IMR-90 (cell line): Measurements from ENCODE around the gene LNP1. TPM values are rescaled to one million over a fixed set of nuclear protein-coding genes. Genes with fewer than 3 reads are reported as not detected.

Experiments
- ATAC-seq: fragments of 200-7000 bp; cut with Tn5 transposase; 2 replicates; pipeline ENCODE4 v1.9.1; 2020; ENCODE audit warnings: low read depth, mild to moderate bottlenecking, moderate library complexity
- BruUV-seq: library from RNA; stranded (reverse); fragments of 400-500 nt; replicated peaks from 2 replicates; lab custom pipeline; 2021; lab: Mats Ljungman, UMichigan
- CTCF ChIA-PET: fragments of 300-600 bp; formaldehyde crosslinking; extraction: SDS; loops from one replicate; lab custom pipeline; 2021; ENCODE audit warnings: antibody characterized with exemption; lab: Yijun Ruan, JAX
- POLR2A ChIA-PET: fragments of 300-600 bp; sonication (Branson Sonifier 250); formaldehyde crosslinking; loops from one replicate; lab custom pipeline; 2022; ENCODE audit warnings: antibody characterized with exemption; ENCODE audit not compliant: unreplicated experiment; lab: Charles Lee
- DNase-seq: peaks from one replicate; pipeline ENCODE4 v3.0.0; 2013
- H2AFZ ChIP-seq: replicated peaks from 2 replicates; pipeline ENCODE3; 2013; ENCODE audit warnings: low read length, mild to moderate bottlenecking; ENCODE audit not compliant: poor library complexity
- H2AK5ac ChIP-seq: 2 replicates; pipeline ENCODE4 v1.6.1; 2013; ENCODE audit warnings: low read depth, low read length, inconsistent platforms
- H2AK9ac ChIP-seq: replicated peaks from 2 replicates; pipeline ENCODE3; 2013; ENCODE audit warnings: mild to moderate bottlenecking, low read depth, low read length, moderate library complexity; ENCODE audit not compliant: poor library complexity
- H2BK120ac ChIP-seq: 2 replicates; pipeline ENCODE4 v1.6.1; 2013; ENCODE audit warnings: low read depth, low read length, inconsistent platforms
- H2BK15ac ChIP-seq: 3 replicates; pipeline ENCODE4 v1.6.1; 2013; ENCODE audit warnings: low read depth, low read length, inconsistent platforms
- H2BK20ac ChIP-seq: 2 replicates; pipeline ENCODE4 v1.6.1; 2013; ENCODE audit warnings: low read depth, mild to moderate bottlenecking, inconsistent platforms, low read length, moderate library complexity
- H2BK5ac ChIP-seq: 2 replicates; pipeline ENCODE4 v1.6.1; 2013; ENCODE audit warnings: mild to moderate bottlenecking, low read depth, low read length, inconsistent platforms; ENCODE audit not compliant: poor library complexity, severe bottlenecking
- H3K14ac ChIP-seq: replicated peaks from 2 replicates; pipeline ENCODE4 v1.6.1; 2013; ENCODE audit warnings: low read depth, low read length, inconsistent platforms
- H3K18ac ChIP-seq: 2 replicates; pipeline ENCODE4 v1.6.1; 2013; ENCODE audit warnings: low read depth, low read length, control low read depth
- H3K23ac ChIP-seq: 2 replicates; pipeline ENCODE4 v1.6.1; 2013; ENCODE audit warnings: low read depth, low read length, inconsistent platforms
- H3K27ac ChIP-seq: 2 replicates; pipeline ENCODE4 v1.5.1; 2013; ENCODE audit warnings: mild to moderate bottlenecking, control low read depth, low read length; ENCODE audit not compliant: insufficient read depth
- H3K27me3 ChIP-seq: 2 replicates; pipeline ENCODE4 v1.6.1; 2013; ENCODE audit warnings: low read length; ENCODE audit not compliant: control insufficient read depth, insufficient read depth
- H3K36me3 ChIP-seq: 2 replicates; pipeline ENCODE4 v1.6.1; 2013; ENCODE audit warnings: low read length, mixed read lengths; ENCODE audit not compliant: control insufficient read depth, insufficient read depth
- H3K4ac ChIP-seq: 2 replicates; pipeline ENCODE4 v1.6.1; 2013; ENCODE audit warnings: low read depth, low read length, inconsistent platforms
- H3K4me1 ChIP-seq: 2 replicates; pipeline ENCODE4 v1.6.1; 2013; ENCODE audit warnings: low read length, mixed read lengths; ENCODE audit not compliant: control insufficient read depth, insufficient read depth
- H3K4me2 ChIP-seq: 2 replicates; pipeline ENCODE4 v1.6.1; 2013; ENCODE audit warnings: low read depth, mild to moderate bottlenecking, control low read depth, low read length, moderate library complexity
- H3K4me3 ChIP-seq: 2 replicates; pipeline ENCODE4 v1.5.1; 2013; ENCODE audit warnings: low read depth, mild to moderate bottlenecking, control low read depth, low read length, moderate library complexity; ENCODE audit not compliant: insufficient read depth
- H3K56ac ChIP-seq: 2 replicates; pipeline ENCODE4 v1.6.1; 2013; ENCODE audit warnings: low read length, inconsistent platforms; ENCODE audit not compliant: insufficient read depth; ENCODE audit errors: extremely low read depth
- H3K79me1 ChIP-seq, 2 experiments: 2 replicates each; pipeline ENCODE4 v1.6.1; 2013; ENCODE audit warnings: low read length in 2 of 2, inconsistent platforms in 1 of 2, low read depth in 1 of 2
- H3K9ac ChIP-seq: 2 replicates; pipeline ENCODE4 v1.6.1; 2013; ENCODE audit warnings: low read depth, low read length, control low read depth
- H3K9me1 ChIP-seq: 2 replicates; pipeline ENCODE4 v1.6.1; 2013; ENCODE audit warnings: low read length, inconsistent platforms; ENCODE audit not compliant: insufficient read depth
- H3K9me3 ChIP-seq: 2 replicates; pipeline ENCODE4 v1.6.1; 2013; ENCODE audit warnings: low read length; ENCODE audit not compliant: control insufficient read depth, insufficient read depth
- H4K20me1 ChIP-seq: 2 replicates; pipeline ENCODE4 v1.6.1; 2013; ENCODE audit warnings: low read length, inconsistent platforms; ENCODE audit not compliant: insufficient read depth
- H4K5ac ChIP-seq: 2 replicates; pipeline ENCODE4 v1.6.1; 2013; ENCODE audit warnings: mild to moderate bottlenecking, low read depth, low read length, control low read depth
- H4K8ac ChIP-seq, 2 experiments: 2 replicates each; pipeline ENCODE4 v1.6.1; 2013; ENCODE audit warnings: low read depth in 2 of 2, low read length in 2 of 2, control low read depth in 1 of 2, inconsistent platforms in 1 of 2
- H4K91ac ChIP-seq: 2 replicates; pipeline ENCODE4 v1.6.1; 2013; ENCODE audit warnings: low read depth, low read length, inconsistent platforms; ENCODE audit not compliant: insufficient read depth
- CHD1 ChIP-seq: IDR thresholded peaks from 2 replicates; pipeline ENCODE4 v1.6.1; 2012; ENCODE audit warnings: low read depth, low read length, improper control_type of control experiment
- MAFK ChIP-seq: IDR thresholded peaks from 2 replicates; pipeline ENCODE4 v1.6.1; 2012; ENCODE audit warnings: low read depth, low read length, improper control_type of control experiment
- MAZ ChIP-seq: IDR thresholded peaks from 2 replicates; pipeline ENCODE4 v1.6.1; 2012; ENCODE audit warnings: low read depth, mild to moderate bottlenecking, low read length, improper control_type of control experiment, moderate library complexity, borderline replicate concordance
- MXI1 ChIP-seq: IDR thresholded peaks from 2 replicates; pipeline ENCODE4 v1.6.1; 2012; ENCODE audit warnings: low read depth, mild to moderate bottlenecking, low read length, moderate library complexity, borderline replicate concordance
- NFE2L2 ChIP-seq: fragments of 150-350 bp; IDR thresholded peaks from 2 replicates; pipeline ENCODE4 v1.6.1; 2016; ENCODE audit warnings: low read depth, mild to moderate bottlenecking, low read length
- POLR2A ChIP-seq: IDR thresholded peaks from 2 replicates; pipeline ENCODE4 v1.6.1; 2012; ENCODE audit warnings: mild to moderate bottlenecking, low read depth, low read length
- RAD21 ChIP-seq: IDR thresholded peaks from 2 replicates; pipeline ENCODE4 v1.6.1; 2012; ENCODE audit warnings: low read length, improper control_type of control experiment
- RCOR1 ChIP-seq: IDR thresholded peaks from 2 replicates; pipeline ENCODE4 v1.6.1; 2012; ENCODE audit warnings: mild to moderate bottlenecking, low read length, improper control_type of control experiment; ENCODE audit not compliant: insufficient replicate concordance
- RFX5 ChIP-seq: IDR thresholded peaks from 2 replicates; pipeline ENCODE4 v1.8.0; 2012; ENCODE audit warnings: low read depth, mild to moderate bottlenecking, low read length, moderate library complexity
- SMC3 ChIP-seq: fragments of 150-350 bp; IDR thresholded peaks from 2 replicates; pipeline ENCODE4 v1.6.1; 2016; ENCODE audit warnings: low read depth, mild to moderate bottlenecking, antibody characterized with exemption, low read length, moderate library complexity
- WGBS, 2 experiments: methylation state at CpG; one replicate each; pipeline versions ENCODE4 v1.1.5 to v1.1.7; 2013; ENCODE audit warnings: missing lambda C conversion rate in 2 of 2; ENCODE audit not compliant: insufficient read length in 1 of 2; ENCODE audit errors: extremely low coverage in 2 of 2; 5-methylcytosine and 5-hydroxymethylcytosine counted together
- dilution Hi-C: fragments of 300-500 bp; cut with HindIII; formaldehyde crosslinking; loops from one replicate; pipeline ENCODE4 v1.14.3; 2018; ENCODE audit warnings: low sequenced_read_pairs; ENCODE audit not compliant: unreplicated experiment
- in situ Hi-C: fragments of 300-500 bp; cut with MboI; formaldehyde crosslinking; loops from 3 replicates; pipeline ENCODE4 v1.14.3; 2019; ENCODE audit warnings: low sequenced_read_pairs, inconsistent platforms, mixed read lengths
- intact Hi-C: fragments of 100-400 bp; cut with micrococcal nuclease; formaldehyde crosslinking; loops from 2 replicates; pipeline ENCODE4 v1.10.0; 2022
- polyA plus RNA-seq, 3 experiments: library from polyadenylated mRNA; depleted of rRNA; stranded (reverse); fragments of >200 nt; gene quantifications; 2 replicates each; pipeline ENCODE4 v1.2.3, GENCODE V29; 2012; ENCODE audit warnings: low replicate concordance in 1 of 3
- total RNA-seq: library from RNA; depleted of rRNA; stranded (reverse); fragments of >200 nt; gene quantifications from 2 replicates; pipeline ENCODE4 v1.2.3, GENCODE V29; 2012

Gene LNP1
- total and polyA plus RNA-seq, 2 of the 4 experiments (the other 2 are of a cell fraction) = 2.2 to 2.4 TPM

GRCh38 chr3:100419406-100419805, 18.1 kb downstream of the LNP1 start:
- no peak for ATAC-seq
- Histone ChIP-seq H3K4ac (no peak overlapping the region), H3K14ac (no peak overlapping the region), H3K23ac (no peak overlapping the region), H4K20me1 (no peaks in the 10 kb centered on the region), H2BK15ac (no peak overlapping the region), H3K56ac (no peak overlapping the region), H2BK5ac (no peak overlapping the region), H2BK120ac (no peak overlapping the region), H3K18ac (no peak overlapping the region), H3K4me2 (no peak overlapping the region), H3K9me3 (no peaks in the 10 kb centered on the region), H3K9me1 (no peaks in the 10 kb centered on the region), H3K4me1 (no peaks in the 10 kb centered on the region), H2BK20ac (no peak overlapping the region), H3K27ac (no peak overlapping the region), H2AK9ac (no peak overlapping the region), H3K4me3 (no peak overlapping the region), H4K91ac (no peak overlapping the region), H4K5ac (no peak overlapping the region), H3K27me3 (no peaks in the 10 kb centered on the region), H2AK5ac (no peak overlapping the region), H2AFZ (no peak overlapping the region), H3K9ac (no peak overlapping the region), H3K79me1 (no peaks in the 10 kb centered on the region), H3K36me3 (no peaks in the 10 kb centered on the region), H4K8ac (no peak overlapping the region)
- WGBS, 2 experiments = no CpG with 5 or more reads among the region's 1 CpG
- TF ChIP-seq POLR2A = no peak
- TF ChIP-seq MAFK = no peak
- no peak for TF ChIP-seq MAZ
- no peak for TF ChIP-seq CHD1
- TF ChIP-seq RFX5 = no peak
- no peak for TF ChIP-seq MXI1
- TF ChIP-seq RCOR1 = no peak
- TF ChIP-seq NFE2L2 = no peak
- no peak for TF ChIP-seq SMC3
- no peak for TF ChIP-seq RAD21
- intact Hi-C loops = no loop called here
- POLR2A ChIA-PET = no interaction called here
- in situ Hi-C loops = no loop called here
- dilution Hi-C loops = no loop called here
- CTCF ChIA-PET = no interaction called here
- no TSS peak for BruUV-seq
- DNase-seq = no peak
